ENCODE results near the gene NAPG.
"Not testable (repeated sequence)": the region's sequence is repeated elsewhere in the genome, so short reads cannot be mapped to it uniquely, and the experiment has no call there.

NAPG gene

DNA sequence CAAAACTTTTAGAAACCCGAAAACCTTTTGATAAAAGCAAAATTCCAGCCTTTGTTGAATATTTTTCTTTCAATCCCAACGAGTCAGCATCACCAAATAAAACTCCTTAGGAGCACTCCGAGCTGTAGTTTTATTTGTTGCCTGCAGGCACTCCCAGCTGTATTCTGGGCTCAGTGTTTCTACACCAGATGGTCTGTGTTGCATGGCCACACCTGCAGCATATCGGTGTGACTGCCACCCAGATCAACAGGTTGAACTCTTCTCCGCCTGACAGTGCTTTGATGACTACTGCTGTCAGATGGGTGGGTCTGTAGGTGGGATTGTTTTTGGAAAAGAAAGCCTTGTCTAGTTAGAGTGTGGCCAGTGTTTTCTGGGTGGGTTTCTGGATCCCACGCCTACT, 38.7 kb upstream of the NAPG start:
- Histone ChIP-seq H3K27me3 (ENCODE audit: control insufficient read depth in 1 of 2, insufficient read depth in 2 of 2, low read length in 2 of 2) (no peaks in the 10 kb centered on the region), H3K27ac (ENCODE audit: low read depth, low read length) (no peak overlapping the region), H3K4me1 (ENCODE audit: control insufficient read depth in 1 of 2, insufficient read depth in 2 of 2, low read length in 2 of 2) (peaks cover 0 to 3% of the 10 kb centered on the region in 2 donors), H3K9ac (ENCODE audit: low read depth in 1 of 2, low read length in 2 of 2) (no peak overlapping the region), H3K36me3 (ENCODE audit: control insufficient read depth in 1 of 2, insufficient read depth in 2 of 2, low read length in 2 of 2) (peaks cover 0 to 4% of the 10 kb centered on the region in 2 donors), H3K9me3 (ENCODE audit: control insufficient read depth in 1 of 2, low read length in 2 of 2) (no peaks in the 10 kb centered on the region), H3K4me3 (ENCODE audit: low read depth in 1 of 2, low read length in 2 of 2) (no peak overlapping the region)

DNA sequence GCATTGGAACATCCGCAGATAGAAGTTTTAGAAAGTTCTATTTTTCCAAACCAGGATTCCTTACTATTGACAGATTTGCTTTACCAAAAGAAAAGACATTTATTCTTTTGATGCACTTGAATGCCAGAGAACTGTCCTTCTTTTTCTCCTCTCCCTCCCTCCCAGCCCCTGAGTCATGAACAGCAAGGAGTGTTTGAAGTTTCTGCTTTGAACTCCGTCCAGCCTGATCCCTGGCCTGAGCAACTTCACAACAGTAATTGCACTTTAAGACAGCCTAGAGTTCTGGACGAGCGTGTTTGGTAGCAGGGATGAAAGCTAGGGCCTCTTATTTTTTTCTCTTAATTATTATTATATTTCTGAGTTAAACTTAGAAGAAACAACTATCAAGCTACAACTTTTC, 37.8 kb upstream of the NAPG start:
- no peak overlapping the region for H3K27ac ChIP-seq (ENCODE audit: low read depth, low read length)
- H3K4me1 ChIP-seq (ENCODE audit: control insufficient read depth in 1 of 2, insufficient read depth in 2 of 2, low read length in 2 of 2) = no peaks in the 10 kb centered on the region
- no peak overlapping the region for H3K4me3 ChIP-seq (ENCODE audit: low read depth in 1 of 2, low read length in 2 of 2)
- H3K36me3 ChIP-seq (ENCODE audit: control insufficient read depth in 1 of 2, insufficient read depth in 2 of 2, low read length in 2 of 2) = peaks cover 0 to 4% of the 10 kb centered on the region in 2 donors
- H3K9ac ChIP-seq (ENCODE audit: low read depth in 1 of 2, low read length in 2 of 2) = no peak overlapping the region
- no peaks in the 10 kb centered on the region for H3K9me3 ChIP-seq (ENCODE audit: control insufficient read depth in 1 of 2, low read length in 2 of 2)
- no peaks in the 10 kb centered on the region for H3K27me3 ChIP-seq (ENCODE audit: control insufficient read depth in 1 of 2, insufficient read depth in 2 of 2, low read length in 2 of 2)

DNA sequence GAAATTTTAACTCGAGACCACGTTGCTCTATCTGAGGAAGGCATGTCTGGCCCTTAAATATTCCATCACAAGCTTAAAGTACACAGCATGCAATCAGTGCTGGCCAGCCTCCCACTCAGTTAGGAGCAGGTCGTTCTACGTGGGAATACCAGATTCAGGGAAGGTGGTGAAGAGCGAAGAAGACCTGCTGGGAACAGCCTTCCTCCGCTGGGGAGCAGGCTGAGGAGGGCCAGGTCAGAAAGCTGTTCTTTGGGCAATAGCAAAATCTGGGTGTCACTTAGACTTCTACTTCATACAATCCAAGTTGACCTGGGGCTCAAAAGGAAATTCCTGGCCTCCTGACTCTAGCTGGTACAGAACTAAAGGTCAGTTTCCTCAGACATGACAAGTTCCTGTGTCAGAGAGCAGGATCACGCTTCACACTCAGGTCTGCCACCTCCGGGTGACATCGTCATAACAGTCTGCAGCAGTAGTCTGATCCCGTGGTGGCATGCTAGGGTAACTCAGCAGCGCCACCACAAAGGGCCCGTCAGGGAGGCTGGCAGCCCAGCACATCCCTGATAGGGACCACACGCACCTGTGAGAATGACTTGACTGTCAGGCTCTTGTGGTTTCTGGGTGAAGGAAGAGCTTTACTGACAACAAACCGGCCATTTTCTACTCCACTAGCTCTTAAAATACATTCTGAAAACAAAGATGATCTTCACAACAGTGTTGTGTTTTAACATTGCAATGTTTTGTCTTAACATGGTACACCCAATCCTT, 35.2 kb upstream of the NAPG start:
- no peak overlapping the region for H3K4me3 ChIP-seq (ENCODE audit: low read depth in 1 of 2, low read length in 2 of 2)

DNA sequence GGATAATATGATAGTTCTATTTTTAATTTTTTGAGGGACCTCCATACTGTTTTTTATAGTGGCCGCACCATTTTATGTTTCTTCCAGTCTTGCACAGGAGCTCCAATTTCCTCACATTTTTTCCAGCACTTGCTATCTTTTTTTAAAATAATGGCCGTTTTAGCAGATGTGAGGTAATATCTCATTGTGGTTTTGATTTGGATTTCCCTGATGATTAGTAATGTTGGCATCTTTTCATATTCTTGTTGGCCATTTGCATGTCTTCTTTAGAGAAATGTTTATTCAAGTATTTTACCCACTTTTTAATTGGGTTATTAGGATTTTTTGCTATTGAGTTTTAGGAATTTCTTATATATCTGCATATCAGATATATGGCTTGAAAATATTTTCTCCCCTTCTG, 29.9 kb upstream of the NAPG start:
- Histone ChIP-seq H3K4me3 (ENCODE audit: low read depth in 1 of 2, low read length in 2 of 2) (no peak overlapping the region), H3K36me3 (ENCODE audit: control insufficient read depth in 1 of 2, insufficient read depth in 2 of 2, low read length in 2 of 2) (no peaks in the 10 kb centered on the region), H3K4me1 (ENCODE audit: control insufficient read depth in 1 of 2, insufficient read depth in 2 of 2, low read length in 2 of 2) (no peaks in the 10 kb centered on the region), H3K27me3 (ENCODE audit: control insufficient read depth in 1 of 2, insufficient read depth in 2 of 2, low read length in 2 of 2) (no peaks in the 10 kb centered on the region), H3K9me3 (ENCODE audit: control insufficient read depth in 1 of 2, low read length in 2 of 2) (no peaks in the 10 kb centered on the region), H3K27ac (ENCODE audit: low read depth, low read length) (no peak overlapping the region), H3K9ac (ENCODE audit: low read depth in 1 of 2, low read length in 2 of 2) (no peak overlapping the region)

More for the DNA sequence above, 35.2 kb upstream of the NAPG start:
- no peak overlapping the region for H3K27ac ChIP-seq (ENCODE audit: low read depth, low read length)
- H3K36me3 ChIP-seq (ENCODE audit: control insufficient read depth in 1 of 2, insufficient read depth in 2 of 2, low read length in 2 of 2) = peaks cover 0 to 1% of the 10 kb centered on the region in 2 donors
- no peaks in the 10 kb centered on the region for H3K27me3 ChIP-seq (ENCODE audit: control insufficient read depth in 1 of 2, insufficient read depth in 2 of 2, low read length in 2 of 2)
- no peak overlapping the region for H3K9ac ChIP-seq (ENCODE audit: low read depth in 1 of 2, low read length in 2 of 2)
- H3K4me1 ChIP-seq (ENCODE audit: control insufficient read depth in 1 of 2, insufficient read depth in 2 of 2, low read length in 2 of 2) = no peaks in the 10 kb centered on the region
- no peaks in the 10 kb centered on the region for H3K9me3 ChIP-seq (ENCODE audit: control insufficient read depth in 1 of 2, low read length in 2 of 2)

DNA sequence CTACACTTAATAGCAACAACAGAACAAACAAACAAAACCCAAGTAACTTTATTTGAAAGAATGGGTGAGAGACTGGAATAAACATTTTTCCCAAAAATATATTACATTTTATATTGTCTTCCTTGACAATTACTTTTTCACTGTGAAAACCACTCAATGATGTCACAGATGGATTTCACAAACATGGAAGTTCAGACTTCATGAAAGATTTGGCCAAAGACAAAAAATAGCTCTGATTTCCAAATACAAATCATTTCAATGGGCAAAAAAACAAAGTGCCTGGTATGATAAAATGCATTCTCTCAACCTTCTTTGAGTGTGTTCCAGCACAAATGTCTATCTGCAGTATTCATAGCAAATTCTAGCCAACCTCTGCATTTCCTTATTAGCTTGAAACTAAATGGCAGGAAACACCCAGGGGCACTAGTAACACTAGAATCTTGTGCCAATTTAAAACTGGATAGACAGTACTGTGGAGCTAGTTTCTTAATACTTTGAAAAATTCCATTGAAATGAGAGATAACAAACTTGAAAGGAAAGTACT, 28.5 kb upstream of the NAPG start:
- Histone ChIP-seq H3K36me3 (ENCODE audit: control insufficient read depth in 1 of 2, insufficient read depth in 2 of 2, low read length in 2 of 2) (no peaks in the 10 kb centered on the region), H3K9me3 (ENCODE audit: control insufficient read depth in 1 of 2, low read length in 2 of 2) (no peaks in the 10 kb centered on the region), H3K4me1 (ENCODE audit: control insufficient read depth in 1 of 2, insufficient read depth in 2 of 2, low read length in 2 of 2) (no peaks in the 10 kb centered on the region), H3K27me3 (ENCODE audit: control insufficient read depth in 1 of 2, insufficient read depth in 2 of 2, low read length in 2 of 2) (no peaks in the 10 kb centered on the region), H3K9ac (ENCODE audit: low read depth in 1 of 2, low read length in 2 of 2) (no peak overlapping the region), H3K4me3 (ENCODE audit: low read depth in 1 of 2, low read length in 2 of 2) (no peak overlapping the region), H3K27ac (ENCODE audit: low read depth, low read length) (no peak overlapping the region)

DNA sequence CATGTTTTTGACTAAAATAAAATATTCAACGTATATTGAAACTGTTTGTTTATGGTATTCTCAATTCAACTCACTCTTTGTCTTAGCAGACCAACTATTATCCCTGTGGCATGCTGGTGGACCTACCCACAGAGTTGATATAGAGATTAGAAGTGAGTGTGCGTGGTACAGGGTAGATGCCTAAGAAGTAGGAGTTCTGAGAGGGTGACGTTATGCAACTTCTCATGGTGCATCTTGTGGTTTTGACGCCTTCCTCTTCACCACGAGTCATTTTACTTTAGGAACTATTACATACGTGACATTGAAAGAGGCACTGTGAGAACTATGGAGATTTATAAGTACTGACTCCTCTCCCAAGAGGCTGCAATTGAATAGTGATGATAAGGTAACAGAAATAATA, 26.6 kb upstream of the NAPG start:
- H3K27me3 ChIP-seq (ENCODE audit: control insufficient read depth in 1 of 2, insufficient read depth in 2 of 2, low read length in 2 of 2) = no peaks in the 10 kb centered on the region
- no peak overlapping the region for H3K27ac ChIP-seq (ENCODE audit: low read depth, low read length)
- no peaks in the 10 kb centered on the region for H3K9me3 ChIP-seq (ENCODE audit: control insufficient read depth in 1 of 2, low read length in 2 of 2)
- no peaks in the 10 kb centered on the region for H3K4me1 ChIP-seq (ENCODE audit: control insufficient read depth in 1 of 2, insufficient read depth in 2 of 2, low read length in 2 of 2)
- no peak overlapping the region for H3K9ac ChIP-seq (ENCODE audit: low read depth in 1 of 2, low read length in 2 of 2)
- no peak overlapping the region for H3K4me3 ChIP-seq (ENCODE audit: low read depth in 1 of 2, low read length in 2 of 2)
- H3K36me3 ChIP-seq (ENCODE audit: control insufficient read depth in 1 of 2, insufficient read depth in 2 of 2, low read length in 2 of 2) = no peaks in the 10 kb centered on the region

DNA sequence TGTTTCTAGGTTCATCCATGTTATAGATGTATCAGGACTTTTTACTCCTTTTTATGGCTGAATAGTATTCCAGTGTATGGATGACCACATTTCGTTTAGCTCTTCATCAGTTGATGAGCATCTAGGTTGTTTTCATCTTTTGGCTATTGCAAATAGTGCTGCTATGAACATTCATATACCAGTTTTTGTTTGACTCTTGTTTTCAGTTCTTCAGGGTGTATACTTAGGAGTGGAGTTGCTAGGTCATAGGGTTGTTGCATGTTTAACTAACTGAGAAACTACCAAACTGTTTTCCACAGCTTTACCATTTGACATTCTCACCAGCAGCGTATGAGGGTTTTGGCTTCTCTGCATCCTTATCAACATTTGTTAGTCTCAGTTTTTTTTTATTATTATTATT, 25.8 kb upstream of the NAPG start:
- peaks cover 0 to 6% of the 10 kb centered on the region in 2 donors for H3K9me3 ChIP-seq (ENCODE audit: control insufficient read depth in 1 of 2, low read length in 2 of 2)
- no peak overlapping the region for H3K4me3 ChIP-seq (ENCODE audit: low read depth in 1 of 2, low read length in 2 of 2)
- no peak overlapping the region for H3K27ac ChIP-seq (ENCODE audit: low read depth, low read length)
- H3K9ac ChIP-seq (ENCODE audit: low read depth in 1 of 2, low read length in 2 of 2) = no peak overlapping the region
- H3K36me3 ChIP-seq (ENCODE audit: control insufficient read depth in 1 of 2, insufficient read depth in 2 of 2, low read length in 2 of 2) = no peaks in the 10 kb centered on the region
- H3K27me3 ChIP-seq (ENCODE audit: control insufficient read depth in 1 of 2, insufficient read depth in 2 of 2, low read length in 2 of 2) = no peaks in the 10 kb centered on the region
- no peaks in the 10 kb centered on the region for H3K4me1 ChIP-seq (ENCODE audit: control insufficient read depth in 1 of 2, insufficient read depth in 2 of 2, low read length in 2 of 2)

DNA sequence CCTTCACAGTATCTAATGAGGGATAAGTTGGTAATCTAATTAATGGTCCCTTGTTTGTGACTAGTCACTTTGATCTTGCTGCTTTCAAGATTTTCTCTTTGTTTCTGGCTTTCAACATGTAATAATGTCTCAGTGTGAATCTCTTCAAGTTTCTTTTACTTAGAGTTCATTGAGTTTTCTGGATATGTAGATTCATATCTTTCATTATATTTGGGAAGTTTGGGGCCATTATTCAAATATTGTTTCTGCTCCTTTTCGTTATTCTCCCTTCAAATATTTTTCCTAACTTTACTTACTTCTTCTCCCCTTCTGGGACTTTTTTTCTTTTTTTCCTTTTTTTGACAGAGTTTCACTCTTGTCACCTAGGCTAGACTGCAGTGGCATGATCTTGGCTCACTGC, 21.1 kb upstream of the NAPG start:
- H3K4me3 ChIP-seq (ENCODE audit: low read depth in 1 of 2, low read length in 2 of 2) = no peak overlapping the region
- no peak overlapping the region for H3K27ac ChIP-seq (ENCODE audit: low read depth, low read length)
- H3K36me3 ChIP-seq (ENCODE audit: control insufficient read depth in 1 of 2, insufficient read depth in 2 of 2, low read length in 2 of 2) = no peaks in the 10 kb centered on the region
- H3K27me3 ChIP-seq (ENCODE audit: control insufficient read depth in 1 of 2, insufficient read depth in 2 of 2, low read length in 2 of 2) = no peaks in the 10 kb centered on the region
- peaks cover 2 to 11% of the 10 kb centered on the region in 2 donors for H3K9me3 ChIP-seq (ENCODE audit: control insufficient read depth in 1 of 2, low read length in 2 of 2)
- no peaks in the 10 kb centered on the region for H3K4me1 ChIP-seq (ENCODE audit: control insufficient read depth in 1 of 2, insufficient read depth in 2 of 2, low read length in 2 of 2)
- no peak overlapping the region for H3K9ac ChIP-seq (ENCODE audit: low read depth in 1 of 2, low read length in 2 of 2)

DNA sequence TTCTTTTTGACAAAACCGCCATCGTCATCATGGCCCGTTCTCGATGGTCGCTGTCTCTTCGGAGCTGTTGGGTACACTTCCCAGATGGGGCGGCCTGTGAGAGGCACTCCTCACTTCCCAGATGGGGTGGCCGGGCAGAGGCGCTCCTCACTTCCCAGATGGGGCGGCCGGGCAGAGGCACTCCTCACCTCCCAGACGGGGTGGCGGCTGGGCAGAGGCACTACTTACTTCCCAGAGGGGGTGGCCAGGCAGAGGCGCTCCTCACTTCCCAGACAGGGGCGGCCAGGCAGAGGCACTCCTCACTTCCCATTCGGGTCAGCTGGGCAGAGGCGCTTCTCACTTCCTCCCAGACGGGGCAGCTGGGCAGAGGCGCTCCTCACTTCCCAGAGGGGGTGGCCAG, 19.9 kb upstream of the NAPG start:
- H3K9me3 ChIP-seq (ENCODE audit: control insufficient read depth in 1 of 2, low read length in 2 of 2) = peaks cover 2 to 11% of the 10 kb centered on the region in 2 donors

DNA sequence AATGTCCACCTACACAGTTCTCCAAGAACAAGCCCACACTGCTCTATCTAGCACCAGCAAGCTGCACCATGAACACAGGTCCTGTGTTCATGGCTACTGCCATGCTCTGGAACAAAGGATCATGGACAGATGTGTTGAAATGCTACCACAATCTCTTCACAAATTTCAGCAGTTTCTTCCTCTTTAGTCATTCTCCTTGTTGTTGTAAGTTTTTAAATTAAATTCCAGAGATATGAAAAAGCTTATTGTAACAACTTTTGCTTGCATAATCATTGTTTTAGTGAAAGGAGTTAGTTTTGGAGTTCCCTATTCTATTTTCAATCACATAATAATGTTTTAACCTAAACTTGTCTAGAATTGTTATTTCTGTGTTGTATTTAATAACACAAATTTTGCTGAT, 17.2 kb upstream of the NAPG start:
- H3K36me3 ChIP-seq (ENCODE audit: control insufficient read depth in 1 of 2, insufficient read depth in 2 of 2, low read length in 2 of 2) = no peaks in the 10 kb centered on the region
- H3K4me1 ChIP-seq (ENCODE audit: control insufficient read depth in 1 of 2, insufficient read depth in 2 of 2, low read length in 2 of 2) = no peaks in the 10 kb centered on the region
- peaks cover 0 to 6% of the 10 kb centered on the region in 2 donors for H3K27me3 ChIP-seq (ENCODE audit: control insufficient read depth in 1 of 2, insufficient read depth in 2 of 2, low read length in 2 of 2)
- peaks cover 2 to 11% of the 10 kb centered on the region in 2 donors for H3K9me3 ChIP-seq (ENCODE audit: control insufficient read depth in 1 of 2, low read length in 2 of 2)
- H3K9ac ChIP-seq (ENCODE audit: low read depth in 1 of 2, low read length in 2 of 2) = no peak overlapping the region
- H3K27ac ChIP-seq (ENCODE audit: low read depth, low read length) = no peak overlapping the region
- H3K4me3 ChIP-seq (ENCODE audit: low read depth in 1 of 2, low read length in 2 of 2) = no peak overlapping the region

More for the DNA sequence above, 19.9 kb upstream of the NAPG start:
- H3K36me3 ChIP-seq (ENCODE audit: control insufficient read depth in 1 of 2, insufficient read depth in 2 of 2, low read length in 2 of 2); H3K9ac ChIP-seq (ENCODE audit: low read depth in 1 of 2, low read length in 2 of 2); H3K27me3 ChIP-seq (ENCODE audit: control insufficient read depth in 1 of 2, insufficient read depth in 2 of 2, low read length in 2 of 2); H3K27ac ChIP-seq (ENCODE audit: low read depth, low read length); H3K4me3 ChIP-seq (ENCODE audit: low read depth in 1 of 2, low read length in 2 of 2); H3K4me1 ChIP-seq (ENCODE audit: control insufficient read depth in 1 of 2, insufficient read depth in 2 of 2, low read length in 2 of 2): not testable (repeated sequence)
